Ishikawa (cell line): ENCODE measurements around the gene ANXA6.

Experiments
- FOXM1 ChIP-seq: IDR thresholded peaks from 2 replicates; pipeline ENCODE4 v1.6.1; 2012; ENCODE audit warnings: low read depth, borderline replicate concordance
- NFIC ChIP-seq: IDR thresholded peaks from 2 replicates; pipeline ENCODE4 v1.6.1; 2012
- RAD21 ChIP-seq: IDR thresholded peaks from 2 replicates; pipeline ENCODE4 v1.6.1; 2012; ENCODE audit warnings: low read depth
- REST ChIP-seq: IDR thresholded peaks from 2 replicates; pipeline ENCODE4 v1.6.1; 2012; ENCODE audit warnings: low read depth, mild to moderate bottlenecking

DNA sequence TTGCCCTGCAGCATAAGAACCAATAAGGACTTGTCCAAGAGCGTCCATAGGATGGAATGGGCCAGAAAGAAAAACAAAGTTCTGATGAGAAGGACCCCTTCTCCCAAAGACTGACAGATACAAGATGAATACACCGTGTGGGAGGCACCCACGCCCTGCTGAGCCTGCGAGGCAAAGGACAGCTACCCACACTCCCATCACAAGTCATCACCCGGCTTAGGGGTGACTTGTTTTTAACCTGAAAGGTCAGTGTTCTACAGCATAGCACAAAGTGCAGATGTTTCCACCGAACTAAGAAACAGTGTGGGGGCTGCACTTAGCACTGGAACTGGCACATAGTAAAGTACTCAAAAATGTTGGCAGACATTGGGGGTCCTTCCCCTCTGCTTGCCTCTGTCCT lies 90.7 kb downstream of the ANXA6 start:
- TF ChIP-seq FOXM1 (no peak), REST (no peak), NFIC (no peak), RAD21 (no peak)
